Activated naive CD8-positive, alpha-beta T cell treated with anti-CD3 and anti-CD28 coated beads, Interleukin-2, amount 10 ng/mL, durations not matched to agents 7 days and 5 days (primary cell): ENCODE results near the gene IVL. TPM values are rescaled to one million over a fixed set of nuclear protein-coding genes. Genes with fewer than 3 reads are reported as not detected.

Experiments
- ATAC-seq: fragments of 150-1000 bp; cut with Tn5 transposase; one replicate; pipeline ENCODE4 v1.10.0; 2021; ENCODE audit warnings: low read depth, moderate library complexity
- POLR2A ChIA-PET: fragments of 350-600 bp; sonication (Branson Sonifier 250); formaldehyde crosslinking; loops from one replicate; lab custom pipeline; 2021; ENCODE audit warnings: antibody characterized with exemption; lab: Charles Lee
- DNase-seq: peaks from one replicate; pipeline ENCODE4 v3.0.0; 2021
- H3K27ac Mint-ChIP-seq: one replicate; pipeline ENCODE4 v1.8.0; 2022; ENCODE audit warnings: mild to moderate bottlenecking, mixed read lengths
- H3K27me3 Mint-ChIP-seq: one replicate; pipeline ENCODE4 v1.8.0; 2022; ENCODE audit warnings: mild to moderate bottlenecking, moderate library complexity, mixed read lengths
- H3K36me3 Mint-ChIP-seq: one replicate; pipeline ENCODE4 v1.8.0; 2021; ENCODE audit warnings: mild to moderate bottlenecking, mixed read lengths
- H3K4me1 Mint-ChIP-seq: one replicate; pipeline ENCODE4 v1.8.0; 2021; ENCODE audit warnings: mixed read lengths
- H3K4me3 Mint-ChIP-seq: one replicate; pipeline ENCODE4 v1.8.0; 2022; ENCODE audit warnings: mild to moderate bottlenecking, moderate library complexity, mixed read lengths
- H3K9me3 Mint-ChIP-seq: one replicate; pipeline ENCODE4 v1.8.0; 2021; ENCODE audit warnings: mixed read lengths
- total RNA-seq, 2 experiments: library from RNA; stranded (reverse); gene quantifications; one replicate each; pipeline ENCODE4 v1.2.3, GENCODE V29; 2021

IVL gene
- total RNA-seq, 2 experiments from 2014 or later: not detected

DNA sequence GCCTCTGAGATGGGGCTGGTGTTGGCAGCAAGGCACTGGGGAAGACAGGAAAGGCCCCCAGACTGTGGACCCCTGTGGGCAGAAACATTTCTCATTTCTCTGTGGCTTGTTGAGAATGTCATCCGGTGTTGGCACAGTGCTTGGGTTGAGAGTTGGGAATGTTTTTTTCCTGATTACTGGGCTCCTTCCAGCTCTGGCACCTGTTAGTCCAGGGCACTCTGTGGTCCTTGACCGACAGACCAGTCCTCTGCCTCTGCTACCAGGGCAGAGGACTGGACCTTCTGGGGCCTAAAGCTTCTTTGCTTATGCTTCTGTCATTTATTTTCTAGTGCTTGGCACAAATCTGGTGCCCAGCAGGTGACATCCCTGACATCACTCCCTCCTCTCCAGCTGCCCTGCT, 33.8 kb downstream of the IVL start:
- Mint-ChIP-seq H3K4me1 (no peaks in the 10 kb centered on the region), H3K36me3 (no peaks in the 10 kb centered on the region), H3K27ac (no peak overlapping the region), H3K9me3 (no peaks in the 10 kb centered on the region), H3K27me3 (peaks cover 7% of the 10 kb centered on the region), H3K4me3 (no peak overlapping the region)
- ATAC-seq: no peak
- POLR2A ChIA-PET: no interaction called here
- DNase-seq: no peak

DNA sequence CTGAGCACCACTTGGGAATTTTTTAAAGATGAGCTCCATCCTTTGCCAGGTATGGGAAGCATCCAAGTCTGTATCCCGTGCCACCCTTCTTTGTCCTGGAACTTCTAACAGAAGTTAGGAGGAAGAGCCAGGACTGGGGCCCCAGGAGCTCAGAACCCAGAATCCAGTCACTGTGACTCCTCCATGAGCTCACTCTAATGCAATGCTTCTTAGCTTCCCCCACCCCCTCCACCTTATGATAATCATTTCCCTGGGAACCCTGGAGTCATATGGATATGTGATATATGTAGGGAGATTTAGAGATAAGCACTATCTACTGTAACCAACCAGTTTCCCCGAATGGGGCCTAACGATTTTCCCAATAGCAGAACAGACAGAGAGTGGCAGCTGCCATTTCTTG, 37.9 kb downstream of the IVL start:
- Mint-ChIP-seq H3K9me3 (no peaks in the 10 kb centered on the region), H3K4me1 (no peaks in the 10 kb centered on the region), H3K36me3 (no peaks in the 10 kb centered on the region), H3K27ac (no peak overlapping the region), H3K27me3 (peaks cover 4% of the 10 kb centered on the region), H3K4me3 (no peak overlapping the region)
- POLR2A ChIA-PET: interaction anchor here (0.6 kb wide), 1 partner anchor 33 kb away, joined by 3 read pairs; no protein-coding TSS in a partner anchor
- DNase-seq: no peak
- ATAC-seq: no peak

DNA sequence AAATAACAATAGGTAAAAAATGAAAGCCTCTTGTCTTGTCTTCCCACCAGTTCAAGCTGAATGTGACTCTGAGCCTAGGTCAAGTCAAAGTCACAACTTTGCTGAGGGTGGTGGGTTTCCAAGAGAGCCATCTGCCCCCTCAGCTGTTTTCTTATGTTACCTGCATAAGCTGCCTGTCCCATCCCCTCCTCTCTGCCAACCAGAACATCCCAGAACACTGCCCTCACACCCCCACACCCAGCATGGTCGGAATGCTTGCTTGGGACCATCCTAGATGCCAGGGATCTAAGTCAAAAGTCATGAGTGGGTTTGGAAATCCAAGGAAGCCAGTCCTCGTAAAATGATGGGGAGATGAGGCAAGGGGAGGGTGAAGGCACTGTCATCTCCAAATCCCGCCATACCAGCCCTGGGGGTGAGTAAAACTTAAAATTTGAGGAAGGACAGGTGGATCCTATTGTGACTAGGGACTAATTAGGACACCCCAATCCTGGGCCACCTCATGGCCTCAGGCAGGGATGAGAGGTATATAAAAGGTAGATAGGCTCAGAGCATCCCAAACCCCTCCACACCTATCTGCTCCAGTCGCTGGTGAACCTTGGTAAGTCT, 38.4 kb downstream of the IVL start, which contains the start of gene SPRR5:
Gene SPRR5 (plus strand): TSS at position 556 of the 606 bp plus-strand sequence. CDS start 1,349 bp downstream, outside the sequence.
- Mint-ChIP-seq H3K27ac (no peak within 1 kb of the TSS), H3K9me3 (no peaks in the 10 kb centered on the region), H3K36me3 (no peaks in the 10 kb centered on the region), H3K4me1 (no peaks in the 10 kb centered on the region), H3K4me3 (no peak within 1 kb of the TSS), H3K27me3 (peaks cover 4% of the 10 kb centered on the region)
- POLR2A ChIA-PET: interaction anchor here (0.6 kb wide), 1 partner anchor 33 kb away, joined by 3 read pairs; no protein-coding TSS in a partner anchor
- ATAC-seq (no peak), DNase-seq (no peak)

DNA sequence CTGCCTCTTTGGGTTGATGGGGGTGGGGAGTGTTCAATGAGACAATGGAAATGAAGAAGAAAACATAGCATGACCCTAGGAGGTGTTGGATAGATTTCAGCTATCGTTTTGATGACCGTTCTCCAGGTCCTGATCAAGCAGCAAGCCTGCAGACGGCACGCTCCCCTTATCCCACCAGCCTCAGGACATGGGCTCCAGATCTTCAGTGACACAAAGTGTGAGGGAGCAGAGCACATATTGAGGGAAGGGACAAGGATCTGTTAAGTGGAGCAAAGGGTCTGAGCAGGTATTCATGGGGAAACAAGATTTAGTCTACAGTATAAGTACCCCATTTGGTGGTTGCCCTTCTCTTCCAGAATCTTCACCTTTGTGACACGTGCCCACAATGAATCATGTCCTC, 43.4 kb downstream of the IVL start:
- POLR2A ChIA-PET: no interaction called here
- Mint-ChIP-seq H3K27ac (no peak overlapping the region), H3K27me3 (peaks cover 2% of the 10 kb centered on the region), H3K9me3 (no peaks in the 10 kb centered on the region), H3K4me3 (no peak overlapping the region), H3K36me3 (no peaks in the 10 kb centered on the region), H3K4me1 (no peaks in the 10 kb centered on the region)
- DNase-seq (no peak), ATAC-seq (no peak)

DNA sequence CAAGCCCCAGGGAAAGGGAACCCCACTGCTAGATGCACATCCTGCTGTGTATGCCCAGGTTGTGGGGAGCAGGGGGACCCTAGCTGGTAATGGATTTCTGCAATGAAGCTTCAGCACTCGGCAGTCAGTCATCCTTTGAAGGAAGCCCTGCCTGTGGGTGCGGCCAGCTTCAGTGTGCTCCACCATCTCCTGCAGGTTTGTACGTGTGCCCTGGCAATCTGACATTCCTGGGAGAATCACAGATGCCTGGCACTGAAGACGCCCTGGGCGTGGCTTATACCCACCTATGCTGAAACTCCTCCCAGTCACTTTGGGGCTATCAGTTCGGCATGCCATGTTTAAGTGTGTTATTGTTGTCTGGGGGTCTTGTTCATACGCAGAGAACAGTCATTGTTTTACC, 45.4 kb downstream of the IVL start:
- H3K27me3 Mint-ChIP-seq: peaks cover 2% of the 10 kb centered on the region
- ATAC-seq (no peak), DNase-seq (no peak)
- H3K9me3 Mint-ChIP-seq: no peaks in the 10 kb centered on the region
- no peak overlapping the region for H3K4me3 Mint-ChIP-seq
- H3K36me3 Mint-ChIP-seq: no peaks in the 10 kb centered on the region
- POLR2A ChIA-PET: no interaction called here
- H3K4me1 Mint-ChIP-seq: no peaks in the 10 kb centered on the region
- no peak overlapping the region for H3K27ac Mint-ChIP-seq

DNA sequence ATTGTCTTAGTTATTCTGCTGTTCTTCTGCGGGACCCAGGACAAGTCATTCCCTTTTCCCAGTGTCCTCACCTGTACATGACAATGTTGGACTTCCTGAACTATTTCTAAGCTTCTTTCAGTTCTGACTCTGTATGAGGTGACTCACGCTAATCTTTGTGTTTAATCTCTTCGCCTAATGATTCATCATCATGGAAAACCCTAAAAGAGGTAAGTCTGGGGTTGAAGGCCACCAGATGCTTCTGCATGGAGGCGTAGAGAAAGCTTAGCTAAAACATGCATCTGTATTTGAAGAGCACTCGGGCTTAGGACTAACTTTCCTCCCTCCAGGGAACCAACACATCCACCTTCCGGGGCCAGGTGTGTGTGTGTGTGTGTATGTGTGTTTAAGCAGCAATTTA, 46.1 kb downstream of the IVL start:
- DNase-seq: no peak
- Mint-ChIP-seq H3K36me3 (no peaks in the 10 kb centered on the region), H3K27me3 (peaks cover 2% of the 10 kb centered on the region), H3K4me1 (no peaks in the 10 kb centered on the region), H3K4me3 (no peak overlapping the region), H3K27ac (no peak overlapping the region), H3K9me3 (no peaks in the 10 kb centered on the region)
- ATAC-seq: no peak
- POLR2A ChIA-PET: no interaction called here

DNA sequence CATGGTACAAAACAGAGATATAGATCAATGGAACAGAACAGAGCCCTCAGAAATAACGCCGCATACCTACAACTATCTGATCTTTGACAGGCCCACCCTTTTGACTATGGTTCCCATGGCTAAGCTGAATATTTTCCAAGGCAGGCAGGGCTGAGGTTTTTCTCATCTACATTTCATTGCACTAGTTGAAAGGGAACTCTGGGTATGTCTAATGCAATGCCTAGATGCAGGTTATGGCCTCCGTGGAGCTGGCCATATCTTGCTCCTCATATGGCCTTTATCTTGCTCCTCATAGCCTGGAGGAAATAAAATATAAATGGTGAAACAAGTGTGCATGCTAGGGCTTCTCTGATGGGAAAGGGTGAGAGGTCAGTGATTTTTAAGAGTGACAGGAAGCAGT, 49.2 kb downstream of the IVL start:
- H3K4me3 Mint-ChIP-seq: no peak overlapping the region
- no peak overlapping the region for H3K27ac Mint-ChIP-seq
- peaks cover 2% of the 10 kb centered on the region for H3K27me3 Mint-ChIP-seq
- DNase-seq (no peak), ATAC-seq (no peak)
- no peaks in the 10 kb centered on the region for H3K9me3 Mint-ChIP-seq
- H3K4me1 Mint-ChIP-seq: no peaks in the 10 kb centered on the region
- POLR2A ChIA-PET: no interaction called here
- H3K36me3 Mint-ChIP-seq: no peaks in the 10 kb centered on the region

DNA sequence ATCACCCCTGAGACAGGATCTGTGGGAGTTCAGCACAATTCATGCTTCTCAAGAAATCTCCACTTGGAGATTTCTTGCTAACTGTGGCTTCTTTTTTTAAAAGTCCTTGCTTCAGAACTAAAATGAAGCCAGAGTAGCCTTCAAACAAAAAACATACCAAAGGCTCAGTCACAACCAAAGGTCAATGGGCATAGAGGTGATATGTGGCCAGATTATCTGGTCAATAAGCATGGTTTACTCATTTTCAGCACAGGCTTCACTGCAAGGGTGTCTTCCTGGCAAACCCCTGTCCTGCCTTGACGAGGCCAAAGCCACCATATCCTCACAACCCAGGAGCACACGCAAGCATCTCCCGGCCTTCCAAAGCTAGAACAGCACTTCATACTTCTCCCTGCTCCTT, 50.9 kb downstream of the IVL start:
- POLR2A ChIA-PET: no interaction called here
- DNase-seq (no peak), ATAC-seq (no peak)
- H3K36me3 Mint-ChIP-seq: no peaks in the 10 kb centered on the region
- H3K4me1 Mint-ChIP-seq: no peaks in the 10 kb centered on the region
- H3K4me3 Mint-ChIP-seq: no peak overlapping the region
- no peak overlapping the region for H3K27ac Mint-ChIP-seq
- no peaks in the 10 kb centered on the region for H3K9me3 Mint-ChIP-seq
- peaks cover 2% of the 10 kb centered on the region for H3K27me3 Mint-ChIP-seq

DNA sequence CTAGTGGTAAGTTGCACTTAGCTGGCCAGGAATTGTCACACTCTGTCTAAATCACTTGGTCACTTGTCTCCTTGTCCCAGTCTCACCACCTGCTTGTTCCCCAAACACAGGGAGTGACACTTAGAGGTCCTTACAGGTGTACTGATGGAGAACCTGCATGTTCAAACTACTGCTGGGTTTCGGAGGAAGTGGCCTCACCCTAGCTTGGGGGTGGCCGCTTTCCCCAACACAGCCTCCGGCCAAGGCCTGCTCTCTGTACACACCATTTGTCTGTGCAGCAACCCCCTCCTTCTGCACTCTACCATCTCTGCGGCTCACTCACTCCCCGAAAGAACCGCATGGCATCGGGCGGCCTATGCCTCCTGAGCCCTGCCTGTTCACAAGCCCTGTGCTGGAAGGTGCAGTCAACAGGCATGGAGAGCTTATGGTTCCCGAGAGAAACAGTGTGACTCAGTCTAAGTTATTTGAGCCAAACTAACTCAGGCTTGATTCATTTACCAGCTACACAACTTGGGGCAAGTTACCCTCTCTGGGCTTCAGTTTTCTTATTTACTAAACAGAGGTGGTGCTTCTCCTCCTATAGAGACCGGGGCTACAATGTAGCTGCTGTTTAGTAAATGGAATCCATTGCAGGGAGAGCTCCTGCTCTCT, 51.6 kb downstream of the IVL start:
- DNase-seq (no peak), ATAC-seq (no peak)
- H3K27ac Mint-ChIP-seq: no peak overlapping the region
- H3K36me3 Mint-ChIP-seq: no peaks in the 10 kb centered on the region
- peaks cover 2% of the 10 kb centered on the region for H3K27me3 Mint-ChIP-seq
- no peaks in the 10 kb centered on the region for H3K9me3 Mint-ChIP-seq
- no peak overlapping the region for H3K4me3 Mint-ChIP-seq
- H3K4me1 Mint-ChIP-seq: no peaks in the 10 kb centered on the region
- POLR2A ChIA-PET: no interaction called here

DNA sequence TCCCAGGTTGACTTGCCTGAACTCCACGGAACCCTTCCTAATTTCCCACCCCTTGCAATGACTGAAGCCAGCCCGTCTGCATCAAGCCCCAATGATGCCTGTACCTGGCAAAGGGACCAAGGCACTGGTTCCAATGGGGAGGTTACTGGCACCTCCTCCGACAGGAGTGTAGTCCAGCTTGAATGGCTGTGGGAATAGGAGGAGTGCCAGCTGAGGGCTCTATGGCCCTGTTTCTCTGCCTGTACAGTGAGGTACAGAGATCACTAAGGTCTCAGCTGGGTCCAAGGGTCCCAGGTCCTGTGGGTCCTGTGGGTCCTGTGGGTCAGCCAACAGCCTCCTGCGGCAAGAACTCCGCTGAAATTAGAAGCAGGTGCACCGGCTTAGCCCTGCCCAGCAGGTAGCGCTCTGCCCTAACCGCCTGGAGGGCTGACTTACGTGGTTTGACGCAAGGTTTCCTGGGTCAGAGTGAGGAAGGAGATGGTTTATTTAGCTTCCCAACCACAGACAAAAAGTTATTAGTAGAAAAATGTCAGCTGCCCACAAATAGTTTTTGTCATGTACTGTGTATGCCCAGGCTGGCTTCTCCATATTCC, 52.2 kb downstream of the IVL start:
- ATAC-seq: no peak
- no peak for DNase-seq
- no peaks in the 10 kb centered on the region for H3K4me1 Mint-ChIP-seq
- no peaks in the 10 kb centered on the region for H3K9me3 Mint-ChIP-seq
- peaks cover 2% of the 10 kb centered on the region for H3K27me3 Mint-ChIP-seq
- no peak overlapping the region for H3K27ac Mint-ChIP-seq
- POLR2A ChIA-PET: no interaction called here
- H3K36me3 Mint-ChIP-seq: no peaks in the 10 kb centered on the region
- no peak overlapping the region for H3K4me3 Mint-ChIP-seq

Other genes starting within 250 kb of the IVL start
- gene LCE2D, start 245.2 kb upstream of the IVL start, total RNA-seq: not detected
- gene LCE2C, start 233.3 kb upstream of the IVL start, total RNA-seq: not detected
- not detected for gene LCE2B, start 222.4 kb upstream of the IVL start, total RNA-seq
- not detected for gene LCE2A, start 210.2 kb upstream of the IVL start, total RNA-seq
- not detected for gene LCE4A, start 200.4 kb upstream of the IVL start, total RNA-seq
- not detected for gene KPRP, start 150.5 kb upstream of the IVL start, total RNA-seq
- gene LCE1F, start 133.4 kb upstream of the IVL start, total RNA-seq: not detected
- gene LCE1E, start 122.3 kb upstream of the IVL start, total RNA-seq: not detected
- not detected for gene LCE1D, start 111.8 kb upstream of the IVL start, total RNA-seq
- not detected for gene LCE1C, start 101.9 kb upstream of the IVL start, total RNA-seq
- not detected for gene LCE1B, start 96.6 kb upstream of the IVL start, total RNA-seq
- gene LCE1A, start 81.1 kb upstream of the IVL start, total RNA-seq: not detected
- gene LCE6A, start 65.7 kb upstream of the IVL start, total RNA-seq: not detected
- gene LCE7A, start 48.5 kb upstream of the IVL start, total RNA-seq: not detected
- not detected for gene SMCP, start 30.2 kb upstream of the IVL start, total RNA-seq
- not detected for gene SPRR5, start 38.7 kb downstream of the IVL start, total RNA-seq
- not detected for gene SPRR4, start 62.1 kb downstream of the IVL start, total RNA-seq
- not detected for gene SPRR1A, start 75.5 kb downstream of the IVL start, total RNA-seq
- not detected for gene SPRR3, start 93.2 kb downstream of the IVL start, total RNA-seq
- not detected for gene SPRR1B, start 122.7 kb downstream of the IVL start, total RNA-seq
- gene SPRR2D, start 132.6 kb downstream of the IVL start, total RNA-seq: not detected
- gene SPRR2A, start 149.0 kb downstream of the IVL start, total RNA-seq: not detected
- not detected for gene SPRR2B, start 163.1 kb downstream of the IVL start, total RNA-seq
- not detected for gene SPRR2E, start 186.0 kb downstream of the IVL start, total RNA-seq
- not detected for gene SPRR2F, start 205.0 kb downstream of the IVL start, total RNA-seq
- not detected for gene SPRR2G, start 242.3 kb downstream of the IVL start, total RNA-seq